ENCODE data around the gene MON1B.

DNA sequence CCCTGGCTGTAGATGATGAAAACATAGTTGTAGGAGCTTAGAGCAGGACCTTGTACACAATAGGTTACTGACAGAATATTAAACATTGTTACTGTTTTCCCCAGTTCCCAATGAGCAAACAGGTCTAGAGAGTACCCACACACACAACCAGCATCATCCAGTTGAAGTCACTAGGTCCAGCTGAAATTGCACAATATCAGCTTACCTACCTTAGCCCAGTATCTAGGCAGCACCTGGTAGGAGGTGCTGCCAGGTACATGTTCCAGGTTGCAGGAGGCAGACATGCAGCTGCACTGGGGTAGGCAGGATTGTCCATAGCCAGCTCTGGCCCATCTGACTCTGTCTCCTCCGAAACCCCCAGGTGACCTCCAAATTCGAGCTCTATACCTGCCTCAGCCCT is 6.8 kb downstream of the MON1B start:
- TF ChIP-seq, protein P1, sequence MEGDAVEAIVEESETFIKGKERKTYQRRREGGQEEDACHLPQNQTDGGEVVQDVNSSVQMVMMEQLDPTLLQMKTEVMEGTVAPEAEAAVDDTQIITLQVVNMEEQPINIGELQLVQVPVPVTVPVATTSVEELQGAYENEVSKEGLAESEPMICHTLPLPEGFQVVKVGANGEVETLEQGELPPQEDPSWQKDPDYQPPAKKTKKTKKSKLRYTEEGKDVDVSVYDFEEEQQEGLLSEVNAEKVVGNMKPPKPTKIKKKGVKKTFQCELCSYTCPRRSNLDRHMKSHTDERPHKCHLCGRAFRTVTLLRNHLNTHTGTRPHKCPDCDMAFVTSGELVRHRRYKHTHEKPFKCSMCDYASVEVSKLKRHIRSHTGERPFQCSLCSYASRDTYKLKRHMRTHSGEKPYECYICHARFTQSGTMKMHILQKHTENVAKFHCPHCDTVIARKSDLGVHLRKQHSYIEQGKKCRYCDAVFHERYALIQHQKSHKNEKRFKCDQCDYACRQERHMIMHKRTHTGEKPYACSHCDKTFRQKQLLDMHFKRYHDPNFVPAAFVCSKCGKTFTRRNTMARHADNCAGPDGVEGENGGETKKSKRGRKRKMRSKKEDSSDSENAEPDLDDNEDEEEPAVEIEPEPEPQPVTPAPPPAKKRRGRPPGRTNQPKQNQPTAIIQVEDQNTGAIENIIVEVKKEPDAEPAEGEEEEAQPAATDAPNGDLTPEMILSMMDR (IDR thresholded peaks at IDR 0.05), result no peak
- no peak for TF ChIP-seq POLR2A (IDR thresholded peaks at IDR 0.05)

Measured in thyroid gland (tissue), 4 donors.